NCI-H2227 treated with DMSO at 0.1 percent for 48 hours (cell line): ENCODE results near the gene PHF21B.

ENCODE experiments used
- DNase-seq: peaks from one replicate; lab custom pipeline; 2025; lab: John Stamatoyannopoulos, UW

Gene PHF21B

GRCh38 chr22:44956840-44957767 lies 52.7 kb downstream of the PHF21B start:
- no peak for DNase-seq

- no peak for DNase-seq
These were observed 54.7 kb downstream of the PHF21B start for GRCh38 chr22:44955102-44955501.

- no peak for DNase-seq
These were observed 55.7 kb downstream of the PHF21B start for GRCh38 chr22:44954149-44954548.

- no peak for DNase-seq
These were observed 56.7 kb downstream of the PHF21B start for GRCh38 chr22:44952863-44953746.

GRCh38 chr22:44951510-44951816 lies 58.3 kb downstream of the PHF21B start:
- no peak for DNase-seq

- DNase-seq = no peak
These were observed 58.8 kb downstream of the PHF21B start for GRCh38 chr22:44950806-44951509.

GRCh38 chr22:44947846-44948245 lies 62.0 kb downstream of the PHF21B start:
- DNase-seq = no peak

GRCh38 chr22:44947049-44947448 lies 62.8 kb downstream of the PHF21B start:
- DNase-seq = no peak

- no peak for DNase-seq
These were observed 64.8 kb downstream of the PHF21B start for GRCh38 chr22:44944883-44945601.

GRCh38 chr22:44943701-44944324 lies 66.0 kb downstream of the PHF21B start:
- DNase-seq = no peak

- no peak for DNase-seq
These were observed 66.7 kb downstream of the PHF21B start for GRCh38 chr22:44942979-44943700.

- DNase-seq = no peak
These were observed 67.7 kb downstream of the PHF21B start for GRCh38 chr22:44942056-44942455.

GRCh38 chr22:44941207-44941606 lies 68.6 kb downstream of the PHF21B start:
- no peak for DNase-seq

GRCh38 chr22:44940130-44940529 lies 69.7 kb downstream of the PHF21B start:
- no peak for DNase-seq

- no peak for DNase-seq
These were observed 70.4 kb downstream of the PHF21B start for GRCh38 chr22:44939451-44939850.

GRCh38 chr22:44938886-44939285 lies 70.9 kb downstream of the PHF21B start:
- DNase-seq = no peak

- DNase-seq = no peak
These were observed 72.6 kb downstream of the PHF21B start for GRCh38 chr22:44937216-44937615.

- DNase-seq = no peak
These were observed 73.6 kb downstream of the PHF21B start for GRCh38 chr22:44936201-44936600.

- no peak for DNase-seq
These were observed 74.1 kb downstream of the PHF21B start for GRCh38 chr22:44935724-44936123.

GRCh38 chr22:44934454-44934735 lies 75.4 kb downstream of the PHF21B start:
- DNase-seq = no peak
